NCI-H2107 treated with DMSO at 0.1 percent for 48 hours (cell line): ENCODE measurements around the gene TMTC4.
"Not testable (repeated sequence)": the region's sequence is repeated elsewhere in the genome, so short reads cannot be mapped to it uniquely, and the experiment has no call there.

Experiments
- DNase-seq: peaks from one replicate; lab custom pipeline; 2025; ENCODE audit not compliant: unreplicated experiment; lab: John Stamatoyannopoulos, UW

Gene TMTC4

DNA sequence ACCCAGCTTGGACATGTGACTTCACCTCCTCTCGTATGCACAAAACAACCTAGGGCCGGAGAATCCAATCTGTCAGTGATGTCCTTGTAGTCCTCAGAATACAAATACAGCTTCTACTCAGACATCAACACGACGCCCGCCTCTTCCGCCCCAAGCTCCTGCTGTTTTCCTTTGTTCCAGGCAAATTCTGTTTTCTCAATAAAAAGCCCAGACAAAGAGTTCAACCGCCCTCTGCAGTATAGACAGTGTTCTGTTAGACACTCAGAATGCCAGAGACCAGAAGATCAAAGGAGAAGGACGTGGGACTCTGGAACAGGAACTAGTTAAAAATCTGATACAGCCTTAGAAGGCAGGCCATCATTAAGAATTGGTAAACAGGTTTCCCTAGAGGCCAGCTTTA lies 44.0 kb downstream of the TMTC4 start:
- DNase-seq, result peak; percentile 87

DNA sequence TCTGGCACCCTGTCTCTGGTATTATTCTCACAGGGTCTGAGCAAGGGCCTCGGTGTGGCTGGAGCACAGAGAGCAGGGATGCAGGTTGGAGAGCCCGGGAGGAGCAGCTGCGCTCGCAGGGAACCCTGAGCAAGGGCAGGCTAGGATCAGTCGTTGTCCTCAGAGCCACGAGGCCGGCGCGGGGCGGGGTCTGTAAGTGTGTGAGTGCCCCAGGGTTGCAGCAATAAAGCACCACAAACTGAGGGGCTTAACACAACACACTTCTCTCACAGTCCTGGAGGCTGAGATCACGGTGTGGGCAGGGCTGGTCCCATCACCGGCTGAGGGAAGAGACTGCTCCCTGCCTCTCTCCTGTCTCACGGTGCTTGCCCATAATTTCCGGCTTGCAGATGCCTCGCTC lies 47.5 kb downstream of the TMTC4 start:
- no peak for DNase-seq

- no peak for DNase-seq
Observed at GRCh38 chr13:100625447-100625846, 49.1 kb downstream of the TMTC4 start.

DNA sequence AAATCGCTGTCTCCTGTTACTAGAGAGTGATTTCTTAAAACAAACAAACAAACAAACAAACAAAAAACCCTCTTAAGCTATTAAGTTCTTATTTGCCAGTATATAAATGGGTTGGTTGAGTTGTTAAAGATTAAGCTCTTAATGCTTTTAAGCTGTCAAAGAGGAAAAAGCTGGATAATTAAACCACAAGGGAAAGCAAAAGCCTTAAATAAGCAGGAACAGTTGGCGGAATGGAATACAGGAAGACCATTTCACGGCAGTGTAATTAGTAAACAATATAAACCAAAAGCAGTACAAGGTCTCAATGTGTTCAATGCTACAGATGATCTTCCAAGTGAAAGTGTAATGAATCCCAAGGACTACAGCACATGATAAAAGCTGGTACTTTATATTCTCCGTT lies 53.8 kb downstream of the TMTC4 start:
- DNase-seq, result no peak

GRCh38 chr13:100619940-100620339 lies 54.7 kb downstream of the TMTC4 start:
- DNase-seq, result no peak

DNA sequence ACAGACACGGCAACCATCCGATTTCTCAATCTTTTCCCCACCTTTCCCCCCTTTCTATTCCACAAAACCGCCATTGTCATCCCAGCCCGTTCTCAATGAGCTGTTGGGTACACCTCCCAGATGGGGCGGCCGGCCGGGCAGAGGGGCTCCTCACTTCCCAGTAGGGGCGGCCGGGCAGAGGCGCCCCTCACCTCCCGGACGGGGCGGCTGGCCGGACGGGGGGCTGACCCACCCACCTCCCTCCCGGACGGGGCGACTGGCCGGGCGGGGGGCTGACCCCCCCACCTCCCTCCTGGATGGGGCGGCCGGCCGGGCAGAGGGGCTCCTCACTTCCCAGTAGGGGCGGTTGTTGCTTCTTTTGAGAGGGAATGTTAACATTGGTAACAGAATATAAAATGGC lies 55.7 kb downstream of the TMTC4 start:
- DNase-seq, result not testable (repeated sequence)

DNA sequence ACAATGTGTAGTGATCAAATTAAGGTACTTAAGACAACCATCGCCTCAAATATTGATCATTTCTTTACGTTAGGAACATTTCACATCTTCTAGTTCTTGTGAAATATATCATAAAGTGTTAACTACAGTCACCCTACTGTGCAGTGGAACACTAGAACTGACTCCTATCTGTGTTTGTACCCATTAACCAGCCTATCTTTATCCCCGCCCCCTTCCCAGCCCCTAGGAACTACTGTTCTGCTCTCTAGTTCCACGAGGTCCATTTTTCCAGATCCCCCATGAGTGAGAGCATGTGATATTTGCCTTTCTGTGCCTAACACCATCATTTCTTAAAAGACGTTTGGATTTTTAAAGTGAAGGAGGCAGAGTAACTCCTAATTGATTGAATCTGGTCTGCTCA lies 61.6 kb downstream of the TMTC4 start:
- no peak for DNase-seq

DNA sequence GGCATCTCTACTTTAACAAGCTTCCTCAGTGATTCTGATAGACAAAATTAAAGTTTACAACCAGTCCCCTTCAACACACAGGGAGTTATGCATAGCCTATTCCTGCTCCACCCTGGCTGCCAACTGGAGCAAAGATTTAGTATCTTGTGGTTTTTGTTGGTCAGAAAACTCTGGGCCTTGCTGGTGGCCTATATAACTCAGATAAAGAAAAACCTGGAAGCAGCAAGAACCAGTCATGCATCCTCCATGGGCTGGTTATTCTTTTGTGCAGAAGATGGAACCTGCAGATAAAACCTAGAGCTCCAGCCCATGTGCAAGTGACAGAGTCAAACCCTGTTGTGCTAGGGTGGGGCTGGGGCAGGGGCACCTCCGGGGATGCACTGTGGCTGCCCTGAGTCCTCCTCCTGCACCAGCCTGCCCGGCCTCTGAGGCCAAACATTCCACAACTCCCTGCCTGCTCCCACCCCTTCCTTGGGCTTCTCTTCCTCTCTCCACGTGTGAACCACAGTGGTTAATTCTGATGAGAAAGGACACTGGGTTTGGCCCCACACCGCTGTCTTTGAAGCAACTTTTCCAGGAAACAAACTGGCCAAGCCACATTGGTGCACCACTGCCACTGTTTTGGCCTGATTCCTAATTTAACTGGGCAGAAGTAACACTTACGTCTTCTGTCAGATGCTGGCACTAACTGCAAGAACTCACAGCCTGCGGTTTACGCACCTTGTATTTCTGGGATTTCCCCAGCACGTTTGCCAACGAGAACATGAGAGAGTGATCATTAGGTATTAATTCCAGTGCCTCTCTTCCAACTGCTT lies 62.7 kb downstream of the TMTC4 start:
- no peak for DNase-seq

DNA sequence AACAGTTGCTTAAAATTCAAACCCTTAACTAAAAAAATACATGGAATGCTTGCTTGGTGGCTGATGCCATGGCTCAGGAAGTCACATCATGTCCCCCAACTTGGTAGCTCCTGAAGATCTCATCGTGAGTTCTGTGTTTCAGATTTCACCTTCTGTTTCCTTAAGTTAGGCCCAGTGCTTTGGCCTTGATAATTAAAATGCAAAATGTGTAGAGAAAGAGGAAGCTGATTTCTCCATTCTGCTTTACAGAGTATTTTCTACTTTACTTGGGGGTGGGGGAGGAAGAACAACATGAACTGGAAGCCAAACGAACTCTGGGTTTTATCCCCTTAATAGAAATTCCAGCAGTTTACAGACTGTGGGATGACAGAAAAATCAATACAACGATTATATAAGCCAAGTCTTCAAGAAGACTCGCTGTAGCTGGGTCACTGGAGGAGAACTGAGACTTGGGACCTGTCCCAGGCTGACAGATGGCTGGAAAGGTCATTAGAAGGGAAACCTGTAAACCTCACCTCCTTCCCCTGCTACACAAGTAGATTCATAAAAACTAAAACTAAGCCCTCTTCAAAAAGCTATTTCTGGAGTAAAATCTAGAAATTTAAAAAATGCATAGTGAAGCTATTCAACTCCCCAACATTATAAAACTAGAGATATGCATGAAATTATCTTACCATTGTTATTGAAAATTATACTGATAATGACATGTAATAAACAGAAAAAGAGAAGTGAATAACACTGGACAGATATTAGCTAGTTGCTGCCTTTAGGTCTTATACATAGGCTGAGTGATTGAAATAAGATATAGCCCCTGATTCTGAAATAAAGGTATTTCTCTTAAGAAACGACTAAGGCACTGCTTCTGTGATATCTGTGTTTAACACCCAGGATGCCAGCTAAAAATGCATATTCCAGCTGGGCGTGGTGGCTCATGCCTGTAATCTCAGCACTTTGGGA lies 63.9 kb downstream of the TMTC4 start:
- no peak for DNase-seq

GRCh38 chr13:100608906-100609305 lies 65.7 kb downstream of the TMTC4 start:
- DNase-seq, result no peak

DNA sequence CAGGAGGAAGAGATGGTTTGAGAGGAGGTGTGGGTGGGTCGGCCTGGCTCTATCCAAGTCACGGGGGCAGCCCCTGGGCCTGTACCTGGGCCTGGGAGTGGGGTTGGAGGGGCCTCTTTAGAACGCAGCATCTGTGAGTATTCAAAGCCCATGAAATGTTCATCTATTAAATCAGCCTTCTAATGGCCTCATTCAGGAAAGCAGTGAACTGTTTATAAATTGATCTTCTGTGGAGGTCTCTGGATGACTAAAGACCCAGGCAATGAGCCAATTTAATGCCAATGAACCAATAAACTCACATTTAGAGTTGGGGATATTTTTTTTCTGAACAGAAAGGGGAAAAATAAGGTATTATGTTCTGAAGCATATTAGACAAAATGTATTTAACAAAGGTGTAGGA lies 66.1 kb downstream of the TMTC4 start:
- DNase-seq, result no peak

DNA sequence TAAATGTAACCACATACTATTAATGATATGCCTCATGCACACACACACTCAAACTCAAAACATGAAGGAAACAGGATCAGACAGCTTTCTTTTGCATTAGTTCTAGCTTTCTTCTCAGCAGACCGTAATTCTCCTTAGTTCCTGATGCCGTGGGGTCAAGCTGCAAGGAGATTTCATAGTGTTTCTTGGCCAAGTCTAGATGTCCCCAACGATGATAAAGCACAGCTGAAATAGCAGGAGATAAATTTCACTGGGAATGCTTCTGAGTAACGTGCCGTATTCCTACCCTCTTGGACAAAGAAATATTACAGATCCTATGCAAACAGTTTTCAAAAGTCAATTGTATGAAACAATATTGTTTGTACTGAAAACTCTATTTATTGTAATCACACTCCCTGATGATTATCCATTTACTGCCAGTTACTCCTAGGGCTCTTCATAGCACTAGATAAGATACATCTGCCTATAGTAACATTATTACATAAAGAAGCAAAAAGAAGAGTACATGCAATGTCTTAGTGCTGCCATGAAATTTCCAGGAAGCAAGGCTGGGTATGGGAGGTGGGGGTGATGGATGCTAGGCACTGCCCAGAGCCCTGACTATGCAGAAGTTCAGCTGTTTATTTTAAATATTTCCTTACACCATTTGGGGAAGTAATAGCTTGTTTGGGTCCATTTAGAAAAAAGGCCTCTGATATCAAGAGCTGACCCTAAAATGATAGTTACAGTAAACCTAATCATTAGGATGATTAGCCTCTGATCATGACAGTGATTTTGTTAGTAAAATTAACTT lies 69.5 kb downstream of the TMTC4 start:
- DNase-seq, result no peak

GRCh38 chr13:100602493-100603111 lies 72.0 kb downstream of the TMTC4 start:
- DNase-seq, result no peak

DNA sequence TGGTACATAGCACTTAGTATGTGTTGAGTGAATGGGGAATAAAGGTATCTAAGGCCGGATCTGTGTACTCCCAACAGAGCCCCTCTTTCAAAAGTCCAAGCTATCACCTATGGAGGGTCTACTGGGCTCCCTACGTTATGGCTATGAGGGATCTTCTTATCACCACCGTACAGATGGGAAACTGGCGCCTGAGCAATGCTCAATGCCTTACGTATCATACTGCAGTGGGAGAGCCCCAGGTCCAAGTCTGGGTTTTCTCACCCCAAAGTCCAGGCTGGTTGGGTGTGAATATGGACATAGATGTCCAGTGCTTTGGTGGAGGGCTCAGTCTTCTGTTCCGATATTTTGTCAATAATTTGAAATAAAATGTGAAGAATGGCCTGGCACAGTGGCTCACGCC lies 72.9 kb downstream of the TMTC4 start:
- no peak for DNase-seq

GRCh38 chr13:100600915-100601314 lies 73.7 kb downstream of the TMTC4 start:
- DNase-seq, result no peak

DNA sequence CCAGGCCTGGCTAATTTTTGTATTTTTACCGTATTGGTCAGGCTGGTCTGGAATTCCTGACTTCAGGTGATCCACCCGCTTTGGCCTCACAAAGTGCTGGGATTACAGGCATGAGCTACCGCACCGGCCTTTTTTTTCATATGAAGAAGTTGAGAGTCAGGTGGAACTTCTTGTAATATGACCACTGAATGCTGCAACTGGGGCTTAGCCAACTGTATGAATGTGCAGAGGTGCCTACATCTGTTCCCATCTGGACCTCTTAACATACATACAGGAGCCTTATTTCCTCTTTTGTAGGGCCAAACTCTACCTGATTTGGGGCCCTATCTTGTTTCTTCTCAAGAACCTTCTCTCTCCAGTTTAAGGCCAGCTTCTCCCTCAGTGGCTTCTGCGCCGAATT lies 74.1 kb downstream of the TMTC4 start:
- DNase-seq, result no peak

DNA sequence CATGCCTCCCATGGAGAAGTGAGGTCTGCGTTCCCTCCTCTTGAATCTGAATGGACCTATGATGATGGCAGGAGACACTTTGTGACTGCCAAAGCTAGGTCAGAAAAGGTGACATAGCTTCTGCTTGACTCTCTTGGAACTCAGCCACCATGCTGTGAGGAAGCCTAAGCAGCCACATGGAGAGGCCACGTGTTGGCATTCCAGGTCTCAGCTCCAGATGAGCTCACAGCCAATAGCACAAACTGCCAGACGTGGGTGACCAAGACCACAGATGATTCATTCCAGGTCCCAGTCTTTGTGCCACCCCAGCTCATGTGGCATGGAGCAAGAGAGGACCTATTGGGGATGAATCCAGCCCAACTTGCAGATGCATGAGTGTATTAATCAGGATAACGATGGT lies 77.3 kb downstream of the TMTC4 start:
- no peak for DNase-seq

GRCh38 chr13:100596516-100596915 lies 78.1 kb downstream of the TMTC4 start:
- DNase-seq, result no peak

DNA sequence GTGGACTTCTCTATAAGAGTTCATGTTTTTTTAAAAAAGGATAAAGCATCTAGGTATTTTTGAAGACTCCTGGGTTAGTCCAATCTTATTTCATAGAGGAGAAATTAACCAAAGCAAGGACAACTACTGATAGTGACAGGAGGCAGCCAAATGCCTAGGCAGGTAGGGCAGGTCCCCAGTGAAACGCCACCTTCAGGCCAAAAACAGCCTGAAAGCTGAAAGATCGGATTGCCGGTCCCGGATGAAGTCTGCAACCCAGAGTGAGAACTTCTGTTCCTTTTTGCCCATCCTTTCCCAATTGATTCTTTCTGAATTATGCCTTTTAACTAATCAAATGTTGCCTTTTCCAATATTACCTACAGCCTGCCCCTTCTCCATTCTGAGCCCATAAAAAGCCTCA lies 79.9 kb downstream of the TMTC4 start:
- no peak for DNase-seq

DNA sequence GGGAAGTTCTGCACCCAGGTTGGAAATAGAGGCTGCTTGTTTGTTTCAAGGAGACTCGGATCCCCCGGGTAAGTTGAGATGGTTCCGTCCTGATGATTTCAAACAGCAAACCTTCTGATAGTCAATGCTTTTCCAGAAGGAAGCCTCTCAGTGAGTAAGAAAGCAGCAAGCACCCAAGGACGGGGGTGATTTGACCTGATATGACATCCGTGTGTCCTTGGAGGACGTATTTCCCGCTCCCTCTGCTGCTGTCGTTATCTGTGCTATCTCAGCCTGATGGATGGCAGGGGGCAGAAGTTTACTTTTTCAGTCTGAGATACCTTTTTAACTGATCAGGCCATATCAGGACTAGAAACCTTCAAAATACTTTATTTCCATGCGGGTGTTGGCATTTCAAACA lies 80.3 kb downstream of the TMTC4 start:
- no peak for DNase-seq

- peak; percentile 14 for DNase-seq
Observed at GRCh38 chr13:100589178-100589725, 85.3 kb downstream of the TMTC4 start.
